Thymus (tissue), 11 donors: ENCODE data around the gene GNAI3. TPM values are rescaled to one million over a fixed set of nuclear protein-coding genes. Genes with fewer than 3 reads are reported as not detected.

Source experiments
- DNase-seq, 9 donors: peaks; one replicate each; pipeline ENCODE4 v3.0.0-alpha.2; 2013; ENCODE audit warnings: low spot score in 9 of 9, low read depth in 6 of 9, missing footprints in 1 of 9
- H3K27ac ChIP-seq, 2 donors: one replicate each; pipeline ENCODE4 v1.5.1; 2013; ENCODE audit warnings: control low read depth in 1 of 2, low read depth in 1 of 2, low read length in 1 of 2, mild to moderate bottlenecking in 1 of 2, moderate library complexity in 1 of 2
- H3K27me3 ChIP-seq, 2 donors: one replicate each; pipeline ENCODE4 v1.5.1; 2013; ENCODE audit warnings: low read length in 1 of 2; ENCODE audit not compliant: control insufficient read depth in 2 of 2, insufficient read depth in 1 of 2
- H3K36me3 ChIP-seq, 2 donors: one replicate each; pipeline ENCODE4 v1.5.1; 2013; ENCODE audit warnings: low read length in 1 of 2, mild to moderate bottlenecking in 1 of 2, moderate library complexity in 1 of 2; ENCODE audit not compliant: control insufficient read depth in 2 of 2, insufficient read depth in 2 of 2
- H3K4me1 ChIP-seq, 2 donors: one replicate each; pipeline ENCODE4 v1.5.1; 2013; ENCODE audit warnings: low read length in 2 of 2; ENCODE audit not compliant: control insufficient read depth in 2 of 2, insufficient read depth in 2 of 2
- H3K4me3 ChIP-seq, 2 donors: one replicate each; pipeline ENCODE4 v1.5.1; 2013; ENCODE audit warnings: low read length in 2 of 2, control low read depth in 1 of 2, mild to moderate bottlenecking in 1 of 2
- H3K9me3 ChIP-seq, 2 donors: one replicate each; pipeline ENCODE4 v1.5.1; 2013; ENCODE audit warnings: low read length in 1 of 2, mild to moderate bottlenecking in 1 of 2; ENCODE audit not compliant: control insufficient read depth in 2 of 2, insufficient read depth in 1 of 2
- WGBS: extraction: QIAGEN DNeasy Blood & Tissue Kit; methylation state at CpG from one replicate; pipeline ENCODE4 v1.1.7; 2013; 5-methylcytosine and 5-hydroxymethylcytosine counted together
- polyA plus RNA-seq: library from polyadenylated mRNA; stranded (reverse); fragments of 200-250 nt; gene quantifications from one replicate; pipeline ENCODE4 v1.2.3, GENCODE V29; 2013
- total RNA-seq: library from RNA; stranded (reverse); fragments of 120-200 nt; gene quantifications from one replicate; pipeline ENCODE4 v1.2.4, GENCODE V29; 2013
- donor health status: healthy.

The GNAI3 gene
- total and polyA plus RNA-seq, 2 donors: 4.7 to 7.7 TPM

DNA sequence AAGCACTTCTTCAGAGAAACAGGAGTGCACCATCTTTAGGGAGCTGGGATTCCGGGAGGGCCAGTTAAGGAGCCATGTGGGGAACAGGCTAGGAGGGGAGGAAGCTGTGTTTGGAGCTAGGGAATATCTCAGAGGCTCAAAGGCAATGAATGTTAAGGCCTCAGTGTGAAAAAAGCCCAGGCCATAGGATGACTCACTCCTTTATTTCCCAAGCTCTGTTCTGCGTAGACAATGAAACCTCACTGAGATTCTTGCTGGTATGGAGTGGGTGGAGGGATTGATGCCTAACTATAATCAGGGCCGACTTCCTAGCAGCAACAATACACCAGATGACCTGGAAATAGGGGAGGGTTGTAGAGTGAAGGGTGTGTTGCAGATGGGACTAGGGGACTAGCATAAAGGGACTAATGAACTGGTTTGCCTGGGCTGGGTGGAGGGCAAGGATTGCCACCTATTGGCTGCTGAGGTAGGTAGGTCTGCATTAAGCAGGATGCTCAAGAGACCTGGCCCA, 68.9 kb downstream of the GNAI3 start:
- Histone ChIP-seq H3K36me3 (no peaks in the 10 kb centered on the region), H3K9me3 (peaks cover 0 to 3% of the 10 kb centered on the region in 2 donors), H3K27me3 (no peaks in the 10 kb centered on the region), H3K4me3 (no peak overlapping the region), H3K27ac (peak overlapping the region in 1 of 2 donors; percentile 7), H3K4me1 (peaks cover 15 to 27% of the 10 kb centered on the region in 2 donors)
- no peak for DNase-seq
- 93% methylated on average over 3 of the region's 3 CpGs for WGBS

- H3K27ac ChIP-seq: peak overlapping the region; percentile 19 to 54
- DNase-seq: no peak
- H3K4me3 ChIP-seq: peak overlapping the region; percentile 66 to 68
- peaks cover 0 to 7% of the 10 kb centered on the region in 2 donors for H3K9me3 ChIP-seq
- no peaks in the 10 kb centered on the region for H3K36me3 ChIP-seq
- WGBS: 49% methylated on average over 9 of the region's 9 CpGs
- H3K4me1 ChIP-seq: peaks cover 24 to 43% of the 10 kb centered on the region in 2 donors
- H3K27me3 ChIP-seq: no peaks in the 10 kb centered on the region
Measured at GRCh38 chr1:109618661-109619575, 70.5 kb downstream of the GNAI3 start.

DNA sequence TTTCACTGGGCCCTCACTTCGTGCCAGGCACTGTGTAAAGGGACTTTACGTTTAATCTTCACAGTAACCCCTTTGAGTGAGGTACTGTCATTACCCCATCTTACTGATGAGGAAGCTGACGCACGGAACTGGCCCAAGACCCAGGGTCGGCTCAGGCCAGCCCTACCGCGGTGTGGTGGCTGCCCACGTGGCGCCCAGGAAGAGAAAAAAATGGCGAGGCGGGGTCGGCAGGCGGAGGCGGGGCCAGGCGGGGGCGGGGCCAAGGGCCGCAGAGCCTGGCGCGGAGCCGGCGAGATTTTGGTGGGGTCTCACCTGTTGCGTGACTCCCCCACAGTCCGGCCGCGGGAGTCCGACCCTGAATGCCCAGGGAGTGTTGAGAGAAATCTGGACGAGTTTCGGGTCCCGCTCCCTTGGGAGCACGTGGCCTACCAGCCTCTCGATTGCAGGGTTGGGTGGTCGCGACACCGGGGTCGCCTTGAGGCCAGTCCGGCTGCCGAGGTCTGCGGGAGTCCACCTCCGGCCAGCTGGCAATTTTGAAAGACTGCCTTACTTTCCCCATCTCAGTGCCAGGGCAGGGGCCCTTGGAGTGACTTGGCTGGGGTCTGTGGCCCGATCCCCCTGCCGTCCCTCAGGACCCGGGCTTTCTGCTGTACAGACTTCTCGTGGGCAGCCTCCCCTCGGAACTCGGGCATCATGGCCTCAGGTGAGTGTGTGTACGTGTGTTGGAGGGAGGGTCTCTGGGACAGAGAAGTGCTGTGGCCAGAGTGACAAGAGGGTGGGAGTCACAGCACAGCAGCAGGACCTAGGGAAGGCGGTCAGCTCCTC, 71.4 kb downstream of the GNAI3 start, which contains the start of the genes AMPD2 and GNAT2:
Gene AMPD2 (plus strand): TSS at position 262 of the 825 bp plus-strand sequence. CDS start 1,339 bp downstream, outside the sequence.
Gene GNAT2 (minus strand): TSS at position 41 of the 825 bp plus-strand sequence. CDS start 6,746 bp downstream, outside the sequence.
- under 1% methylated on average over 47 of the region's 47 CpGs for WGBS
- Histone ChIP-seq H3K4me1 (peaks cover 32 to 52% of the 10 kb centered on the region in 2 donors), H3K4me3 (peak within 1 kb of the TSS; percentile 66 to 68), H3K27ac (peak within 1 kb of the TSS; percentile 39 to 70), H3K27me3 (no peaks in the 10 kb centered on the region), H3K9me3 (peaks cover 0 to 7% of the 10 kb centered on the region in 2 donors), H3K36me3 (peaks cover 0 to 2% of the 10 kb centered on the region in 2 donors)
- peak in 4 of 9 donors; percentile 53 to 74 (median 58) for DNase-seq

- Histone ChIP-seq H3K4me3 (peak overlapping the region; percentile 66 to 68), H3K4me1 (peaks cover 34 to 58% of the 10 kb centered on the region in 2 donors), H3K36me3 (peaks cover under 1 to 2% of the 10 kb centered on the region in 2 donors), H3K27ac (peak overlapping the region; percentile 39 to 70), H3K9me3 (peaks cover 0 to 7% of the 10 kb centered on the region in 2 donors), H3K27me3 (no peaks in the 10 kb centered on the region)
- no peak for DNase-seq
- WGBS: under 1% methylated on average over 9 of the region's 9 CpGs
Measured at GRCh38 chr1:109620401-109620791, 72.0 kb downstream of the GNAI3 start.

- whole genome bisulfite sequencing: under 1% methylated on average over 18 of the region's 18 CpGs
- DNase-seq: peak; percentile 78 to 96 (median 90)
- Histone ChIP-seq H3K9me3 (peaks cover 0 to 7% of the 10 kb centered on the region in 2 donors), H3K4me1 (peaks cover 34 to 58% of the 10 kb centered on the region in 2 donors), H3K27me3 (no peaks in the 10 kb centered on the region), H3K27ac (peak overlapping the region; percentile 39 to 70), H3K36me3 (peaks cover 3 to 6% of the 10 kb centered on the region in 2 donors), H3K4me3 (peak overlapping the region; percentile 66 to 68)
Measured at GRCh38 chr1:109620841-109621286, 72.4 kb downstream of the GNAI3 start.

DNA sequence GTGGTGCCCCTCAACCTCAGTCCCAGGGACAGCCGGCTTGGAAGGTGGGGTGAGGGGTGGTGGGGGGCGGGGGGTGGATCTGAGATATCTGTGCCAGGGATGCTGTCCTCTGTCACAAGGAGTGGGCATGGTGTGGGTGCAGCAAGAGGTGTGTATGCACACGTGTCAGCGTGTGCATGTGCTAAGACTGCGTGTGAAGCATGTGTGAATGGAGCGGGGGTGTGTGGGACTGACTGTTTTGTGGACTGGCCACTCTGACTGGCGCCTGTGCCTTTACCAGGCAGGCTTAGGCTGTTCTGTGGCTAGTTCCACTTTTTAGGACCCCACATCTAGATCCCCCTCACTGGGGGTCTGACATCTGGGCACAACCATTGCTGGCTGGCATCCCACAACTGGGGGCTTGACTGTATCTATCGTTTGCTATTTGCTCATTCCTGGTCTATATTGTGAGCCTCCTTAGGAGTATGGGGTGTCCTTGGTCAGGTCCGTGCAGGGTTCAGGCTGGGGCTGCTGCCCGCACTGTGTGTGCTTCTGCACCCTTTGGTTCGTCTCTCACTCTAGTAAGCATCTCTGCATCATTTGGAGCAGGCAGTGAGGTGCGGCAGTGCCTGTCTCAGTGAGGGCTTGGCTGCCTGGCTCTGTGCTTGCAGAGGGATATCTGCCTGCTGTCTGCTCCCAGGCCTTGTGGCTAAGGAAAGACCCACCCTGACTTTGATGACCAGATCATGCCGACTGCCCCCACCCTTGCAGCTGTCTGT, 73.1 kb downstream of the GNAI3 start:
- peaks cover 34 to 58% of the 10 kb centered on the region in 2 donors for H3K4me1 ChIP-seq
- DNase-seq: no peak
- H3K27me3 ChIP-seq: no peaks in the 10 kb centered on the region
- H3K4me3 ChIP-seq: peak overlapping the region; percentile 66 to 68
- H3K9me3 ChIP-seq: peaks cover 0 to 7% of the 10 kb centered on the region in 2 donors
- H3K36me3 ChIP-seq: peaks cover 9 to 13% of the 10 kb centered on the region in 2 donors
- peak overlapping the region in 1 of 2 donors; percentile 12 for H3K27ac ChIP-seq
- WGBS: 42% methylated on average over 13 of the region's 13 CpGs

DNA sequence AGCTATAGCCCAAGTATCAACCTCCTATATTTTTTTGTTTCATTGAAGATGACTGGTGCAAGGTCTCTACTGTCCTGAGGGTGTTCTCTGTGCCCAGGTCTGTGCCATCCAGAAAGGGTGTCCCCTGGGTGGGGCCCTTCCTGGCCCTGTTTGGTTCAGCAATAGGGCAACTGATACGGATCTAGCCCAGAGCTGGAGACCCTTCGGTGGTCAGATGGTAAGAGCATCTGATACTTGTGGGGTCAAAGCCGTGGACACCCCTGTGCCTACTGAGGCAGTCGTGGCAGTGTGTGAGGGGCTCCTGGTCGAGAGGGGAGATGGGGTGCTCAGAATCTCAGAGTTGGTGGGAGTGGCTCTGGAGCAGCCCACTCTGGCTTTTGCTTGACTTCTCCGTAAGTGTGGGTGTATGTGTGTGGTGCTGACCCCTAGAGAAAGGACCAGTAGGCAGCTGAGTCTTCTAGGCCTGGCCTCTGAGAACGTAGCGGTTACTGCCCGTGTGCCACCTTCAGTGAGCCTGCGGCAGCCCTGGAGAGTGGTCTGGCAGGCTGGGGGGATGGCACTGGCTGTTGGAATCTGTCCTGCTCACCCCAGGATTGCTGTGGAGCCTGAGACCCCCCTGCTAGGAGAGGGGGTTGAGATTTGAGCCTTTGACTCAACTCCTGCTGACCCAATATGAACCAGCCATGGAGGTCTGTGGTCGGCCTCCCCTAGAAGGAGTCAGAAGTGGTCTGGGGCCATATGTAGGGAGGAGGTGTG, 73.9 kb downstream of the GNAI3 start:
- peak overlapping the region in 1 of 2 donors; percentile 66 for H3K4me3 ChIP-seq
- peaks cover 0 to 7% of the 10 kb centered on the region in 2 donors for H3K9me3 ChIP-seq
- DNase-seq: no peak
- 95% methylated on average over 11 of the region's 11 CpGs for WGBS
- peak overlapping the region in 1 of 2 donors; percentile 52 for H3K27ac ChIP-seq
- H3K36me3 ChIP-seq: peaks cover 17 to 20% of the 10 kb centered on the region in 2 donors
- no peaks in the 10 kb centered on the region for H3K27me3 ChIP-seq
- peaks cover 34 to 58% of the 10 kb centered on the region in 2 donors for H3K4me1 ChIP-seq
